Measurements from ENCODE around the gene ATAD5. TPM values are rescaled to one million over a fixed set of nuclear protein-coding genes. Genes with fewer than 3 reads are reported as not detected.

The ATAD5 gene
- total RNA-seq, 1 experiment from 2014 or later: 6.6 TPM

- no peak for DNase-seq (ENCODE audit: low read depth)
Measured at GRCh38 chr17:30939051-30939689, 107.4 kb downstream of the ATAD5 start.

GRCh38 chr17:30942308-30943079 is 110.7 kb downstream of the ATAD5 start:
- DNase-seq (ENCODE audit: low read depth): no peak

Small RNAs within 50 kb of the gene (small RNA-seq; reads per million reads assigned to genes)
- not detected for gene RNU6-298P

Other genes with a start within 250 kb of the ATAD5 start
- 21.6 and 25.7 TPM in 2 replicates for gene CRLF3, start 7.3 kb upstream of the ATAD5 start, total RNA-seq (2014; rRNA removed; shearing (Covaris generic))
- 9.4 and 14.0 TPM in 2 replicates for gene TEFM, start 74.3 kb downstream of the ATAD5 start, total RNA-seq (2014; rRNA removed; shearing (Covaris generic))
- gene ADAP2, start 90.0 kb downstream of the ATAD5 start, total RNA-seq (2014; rRNA removed; shearing (Covaris generic)): 0.43 TPM in 1 of 2 replicates, not detected in the other
- gene RNF135, start 139.1 kb downstream of the ATAD5 start, total RNA-seq (2014; rRNA removed; shearing (Covaris generic)): 13.6 and 14.9 TPM in 2 replicates

All from HT1080 (cell line).